ENCODE results near the gene PRR29. TPM values are rescaled to one million over a fixed set of nuclear protein-coding genes. Genes with fewer than 3 reads are reported as not detected.

PRR29 gene
- total and polyA plus RNA-seq, 4 donors = 0.02 to 0.35 (median 0.14) TPM; not detected in 1

GRCh38 chr17:63986821-63987220, 11.3 kb upstream of the PRR29 start:
- WGBS = 37% methylated on average over 3 of the region's 3 CpGs
- DNase-seq (ENCODE audit: low spot score) = no peak
- TF ChIP-seq RAD21 (IDR thresholded peaks at IDR 0.05) = no peak
- TF ChIP-seq REST (IDR thresholded peaks at IDR 0.05) = no peak
- TF ChIP-seq FOXA1 (IDR thresholded peaks at IDR 0.05) = no peak
- no peak for TF ChIP-seq HNF4G (IDR thresholded peaks at IDR 0.05)
- TF ChIP-seq HNF4A (conservative IDR thresholded peaks at IDR 0.05) = no peak
- TF ChIP-seq, protein P1, sequence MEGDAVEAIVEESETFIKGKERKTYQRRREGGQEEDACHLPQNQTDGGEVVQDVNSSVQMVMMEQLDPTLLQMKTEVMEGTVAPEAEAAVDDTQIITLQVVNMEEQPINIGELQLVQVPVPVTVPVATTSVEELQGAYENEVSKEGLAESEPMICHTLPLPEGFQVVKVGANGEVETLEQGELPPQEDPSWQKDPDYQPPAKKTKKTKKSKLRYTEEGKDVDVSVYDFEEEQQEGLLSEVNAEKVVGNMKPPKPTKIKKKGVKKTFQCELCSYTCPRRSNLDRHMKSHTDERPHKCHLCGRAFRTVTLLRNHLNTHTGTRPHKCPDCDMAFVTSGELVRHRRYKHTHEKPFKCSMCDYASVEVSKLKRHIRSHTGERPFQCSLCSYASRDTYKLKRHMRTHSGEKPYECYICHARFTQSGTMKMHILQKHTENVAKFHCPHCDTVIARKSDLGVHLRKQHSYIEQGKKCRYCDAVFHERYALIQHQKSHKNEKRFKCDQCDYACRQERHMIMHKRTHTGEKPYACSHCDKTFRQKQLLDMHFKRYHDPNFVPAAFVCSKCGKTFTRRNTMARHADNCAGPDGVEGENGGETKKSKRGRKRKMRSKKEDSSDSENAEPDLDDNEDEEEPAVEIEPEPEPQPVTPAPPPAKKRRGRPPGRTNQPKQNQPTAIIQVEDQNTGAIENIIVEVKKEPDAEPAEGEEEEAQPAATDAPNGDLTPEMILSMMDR (IDR thresholded peaks at IDR 0.05; ENCODE audit: low read depth, low read length, missing input control) = no peak
- no peak for TF ChIP-seq EGR1 (IDR thresholded peaks at IDR 0.05; ENCODE audit: low read depth in 2 of 2)
- no peak for TF ChIP-seq GABPA (IDR thresholded peaks at IDR 0.05 in 1 of 2, conservative IDR thresholded peaks at IDR 0.05 in 1 of 2)
- TF ChIP-seq, protein P2, sequence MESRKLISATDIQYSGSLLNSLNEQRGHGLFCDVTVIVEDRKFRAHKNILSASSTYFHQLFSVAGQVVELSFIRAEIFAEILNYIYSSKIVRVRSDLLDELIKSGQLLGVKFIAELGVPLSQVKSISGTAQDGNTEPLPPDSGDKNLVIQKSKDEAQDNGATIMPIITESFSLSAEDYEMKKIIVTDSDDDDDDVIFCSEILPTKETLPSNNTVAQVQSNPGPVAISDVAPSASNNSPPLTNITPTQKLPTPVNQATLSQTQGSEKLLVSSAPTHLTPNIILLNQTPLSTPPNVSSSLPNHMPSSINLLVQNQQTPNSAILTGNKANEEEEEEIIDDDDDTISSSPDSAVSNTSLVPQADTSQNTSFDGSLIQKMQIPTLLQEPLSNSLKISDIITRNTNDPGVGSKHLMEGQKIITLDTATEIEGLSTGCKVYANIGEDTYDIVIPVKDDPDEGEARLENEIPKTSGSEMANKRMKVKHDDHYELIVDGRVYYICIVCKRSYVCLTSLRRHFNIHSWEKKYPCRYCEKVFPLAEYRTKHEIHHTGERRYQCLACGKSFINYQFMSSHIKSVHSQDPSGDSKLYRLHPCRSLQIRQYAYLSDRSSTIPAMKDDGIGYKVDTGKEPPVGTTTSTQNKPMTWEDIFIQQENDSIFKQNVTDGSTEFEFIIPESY (IDR thresholded peaks at IDR 0.05) = no peak
- no peak for TF ChIP-seq SP1 (IDR thresholded peaks at IDR 0.05)
- no peak for TF ChIP-seq MAX (IDR thresholded peaks at IDR 0.05)
- TF ChIP-seq FOXA2 (IDR thresholded peaks at IDR 0.05) = no peak
- no peak for TF ChIP-seq YY1 (IDR thresholded peaks at IDR 0.05)
- no peak for TF ChIP-seq ATF3 (IDR thresholded peaks at IDR 0.05)
- no peak for TF ChIP-seq TAF1 (conservative IDR thresholded peaks at IDR 0.05)
- no peak for TF ChIP-seq NR2F2 (IDR thresholded peaks at IDR 0.05)
- no peak overlapping the region for H3K27ac ChIP-seq (ENCODE audit: low read depth in 1 of 2, low read length in 2 of 2)
- no peaks in the 10 kb centered on the region for H3K27me3 ChIP-seq (ENCODE audit: control insufficient read depth in 4 of 4, insufficient read depth in 4 of 4, low read length in 3 of 4)
- no peaks in the 10 kb centered on the region for H3K36me3 ChIP-seq (ENCODE audit: control insufficient read depth in 4 of 4, insufficient read depth in 3 of 4, low read depth in 1 of 4, low read length in 3 of 4)
- peaks cover 0 to 5% (median 1%) of the 10 kb centered on the region in 4 donors for H3K9me3 ChIP-seq (ENCODE audit: control insufficient read depth in 4 of 4, low read length in 3 of 4)
- H3K4me1 ChIP-seq (ENCODE audit: control insufficient read depth in 4 of 4, insufficient read depth in 4 of 4, low read length in 3 of 4) = peaks cover 0 to 2% (median 0%) of the 10 kb centered on the region in 4 donors
- H3K9ac ChIP-seq (ENCODE audit: low read depth in 1 of 2, low read length in 2 of 2) = no peak overlapping the region
- H3K4me3 ChIP-seq (ENCODE audit: low read depth in 1 of 3, low read length in 3 of 3) = no peak overlapping the region
